IMR-90 (cell line): Measurements from ENCODE around the gene CDC42BPA. TPM values are rescaled to one million over a fixed set of nuclear protein-coding genes. Genes with fewer than 3 reads are reported as not detected.

ENCODE experiments used
- ATAC-seq: fragments of 200-7000 bp; cut with Tn5 transposase; 2 replicates; pipeline ENCODE4 v1.9.1; 2020; ENCODE audit warnings: low read depth, mild to moderate bottlenecking, moderate library complexity
- BruUV-seq: library from RNA; stranded (reverse); fragments of 400-500 nt; replicated peaks from 2 replicates; lab custom pipeline; 2021; lab: Mats Ljungman, UMichigan
- CTCF ChIA-PET: fragments of 300-600 bp; formaldehyde crosslinking; extraction: SDS; loops from one replicate; lab custom pipeline; 2021; ENCODE audit warnings: antibody characterized with exemption; lab: Yijun Ruan, JAX
- POLR2A ChIA-PET: fragments of 300-600 bp; sonication (Branson Sonifier 250); formaldehyde crosslinking; loops from one replicate; lab custom pipeline; 2022; ENCODE audit warnings: antibody characterized with exemption; ENCODE audit not compliant: unreplicated experiment; lab: Charles Lee
- DNase-seq: peaks from one replicate; pipeline ENCODE4 v3.0.0; 2013
- H2AFZ ChIP-seq: replicated peaks from 2 replicates; pipeline ENCODE3; 2013; ENCODE audit warnings: low read length, mild to moderate bottlenecking; ENCODE audit not compliant: poor library complexity
- H2AK5ac ChIP-seq: 2 replicates; pipeline ENCODE4 v1.6.1; 2013; ENCODE audit warnings: low read depth, low read length, inconsistent platforms
- H2AK9ac ChIP-seq: replicated peaks from 2 replicates; pipeline ENCODE3; 2013; ENCODE audit warnings: mild to moderate bottlenecking, low read depth, low read length, moderate library complexity; ENCODE audit not compliant: poor library complexity
- H2BK120ac ChIP-seq: 2 replicates; pipeline ENCODE4 v1.6.1; 2013; ENCODE audit warnings: low read depth, low read length, inconsistent platforms
- H2BK15ac ChIP-seq: 3 replicates; pipeline ENCODE4 v1.6.1; 2013; ENCODE audit warnings: low read depth, low read length, inconsistent platforms
- H2BK20ac ChIP-seq: 2 replicates; pipeline ENCODE4 v1.6.1; 2013; ENCODE audit warnings: low read depth, mild to moderate bottlenecking, inconsistent platforms, low read length, moderate library complexity
- H2BK5ac ChIP-seq: 2 replicates; pipeline ENCODE4 v1.6.1; 2013; ENCODE audit warnings: mild to moderate bottlenecking, low read depth, low read length, inconsistent platforms; ENCODE audit not compliant: poor library complexity, severe bottlenecking
- H3K14ac ChIP-seq: replicated peaks from 2 replicates; pipeline ENCODE4 v1.6.1; 2013; ENCODE audit warnings: low read depth, low read length, inconsistent platforms
- H3K18ac ChIP-seq: 2 replicates; pipeline ENCODE4 v1.6.1; 2013; ENCODE audit warnings: low read depth, low read length, control low read depth
- H3K23ac ChIP-seq: 2 replicates; pipeline ENCODE4 v1.6.1; 2013; ENCODE audit warnings: low read depth, low read length, inconsistent platforms
- H3K27ac ChIP-seq: 2 replicates; pipeline ENCODE4 v1.5.1; 2013; ENCODE audit warnings: mild to moderate bottlenecking, control low read depth, low read length; ENCODE audit not compliant: insufficient read depth
- H3K27me3 ChIP-seq: 2 replicates; pipeline ENCODE4 v1.6.1; 2013; ENCODE audit warnings: low read length; ENCODE audit not compliant: control insufficient read depth, insufficient read depth
- H3K36me3 ChIP-seq: 2 replicates; pipeline ENCODE4 v1.6.1; 2013; ENCODE audit warnings: low read length, mixed read lengths; ENCODE audit not compliant: control insufficient read depth, insufficient read depth
- H3K4ac ChIP-seq: 2 replicates; pipeline ENCODE4 v1.6.1; 2013; ENCODE audit warnings: low read depth, low read length, inconsistent platforms
- H3K4me1 ChIP-seq: 2 replicates; pipeline ENCODE4 v1.6.1; 2013; ENCODE audit warnings: low read length, mixed read lengths; ENCODE audit not compliant: control insufficient read depth, insufficient read depth
- H3K4me2 ChIP-seq: 2 replicates; pipeline ENCODE4 v1.6.1; 2013; ENCODE audit warnings: low read depth, mild to moderate bottlenecking, control low read depth, low read length, moderate library complexity
- H3K4me3 ChIP-seq: 2 replicates; pipeline ENCODE4 v1.5.1; 2013; ENCODE audit warnings: low read depth, mild to moderate bottlenecking, control low read depth, low read length, moderate library complexity; ENCODE audit not compliant: insufficient read depth
- H3K56ac ChIP-seq: 2 replicates; pipeline ENCODE4 v1.6.1; 2013; ENCODE audit warnings: low read length, inconsistent platforms; ENCODE audit not compliant: insufficient read depth; ENCODE audit errors: extremely low read depth
- H3K79me1 ChIP-seq, 2 experiments: 2 replicates each; pipeline ENCODE4 v1.6.1; 2013; ENCODE audit warnings: low read length in 2 of 2, inconsistent platforms in 1 of 2, low read depth in 1 of 2
- H3K9ac ChIP-seq: 2 replicates; pipeline ENCODE4 v1.6.1; 2013; ENCODE audit warnings: low read depth, low read length, control low read depth
- H3K9me1 ChIP-seq: 2 replicates; pipeline ENCODE4 v1.6.1; 2013; ENCODE audit warnings: low read length, inconsistent platforms; ENCODE audit not compliant: insufficient read depth
- H3K9me3 ChIP-seq: 2 replicates; pipeline ENCODE4 v1.6.1; 2013; ENCODE audit warnings: low read length; ENCODE audit not compliant: control insufficient read depth, insufficient read depth
- H4K20me1 ChIP-seq: 2 replicates; pipeline ENCODE4 v1.6.1; 2013; ENCODE audit warnings: low read length, inconsistent platforms; ENCODE audit not compliant: insufficient read depth
- H4K5ac ChIP-seq: 2 replicates; pipeline ENCODE4 v1.6.1; 2013; ENCODE audit warnings: mild to moderate bottlenecking, low read depth, low read length, control low read depth
- H4K8ac ChIP-seq, 2 experiments: 2 replicates each; pipeline ENCODE4 v1.6.1; 2013; ENCODE audit warnings: low read depth in 2 of 2, low read length in 2 of 2, control low read depth in 1 of 2, inconsistent platforms in 1 of 2
- H4K91ac ChIP-seq: 2 replicates; pipeline ENCODE4 v1.6.1; 2013; ENCODE audit warnings: low read depth, low read length, inconsistent platforms; ENCODE audit not compliant: insufficient read depth
- BHLHE40 ChIP-seq: fragments of 150-350 bp; IDR thresholded peaks from 2 replicates; pipeline ENCODE4 v1.6.1; 2016; ENCODE audit warnings: mild to moderate bottlenecking, low read depth, low read length
- CEBPB ChIP-seq: IDR thresholded peaks from 2 replicates; pipeline ENCODE4 v1.6.1; 2012; ENCODE audit warnings: low read depth, low read length, improper control_type of control experiment
- MAZ ChIP-seq: IDR thresholded peaks from 2 replicates; pipeline ENCODE4 v1.6.1; 2012; ENCODE audit warnings: low read depth, mild to moderate bottlenecking, low read length, improper control_type of control experiment, moderate library complexity, borderline replicate concordance
- MXI1 ChIP-seq: IDR thresholded peaks from 2 replicates; pipeline ENCODE4 v1.6.1; 2012; ENCODE audit warnings: low read depth, mild to moderate bottlenecking, low read length, moderate library complexity, borderline replicate concordance
- RFX5 ChIP-seq: IDR thresholded peaks from 2 replicates; pipeline ENCODE4 v1.8.0; 2012; ENCODE audit warnings: low read depth, mild to moderate bottlenecking, low read length, moderate library complexity
- SMC3 ChIP-seq: fragments of 150-350 bp; IDR thresholded peaks from 2 replicates; pipeline ENCODE4 v1.6.1; 2016; ENCODE audit warnings: low read depth, mild to moderate bottlenecking, antibody characterized with exemption, low read length, moderate library complexity
- USF2 ChIP-seq: fragments of 150-350 bp; IDR thresholded peaks from 2 replicates; pipeline ENCODE4 v1.6.1; 2017; ENCODE audit warnings: mild to moderate bottlenecking, antibody characterized with exemption, low read length, low read depth
- WGBS, 2 experiments: methylation state at CpG; one replicate each; pipeline versions ENCODE4 v1.1.5 to v1.1.7; 2013; ENCODE audit warnings: missing lambda C conversion rate in 2 of 2; ENCODE audit not compliant: insufficient read length in 1 of 2; ENCODE audit errors: extremely low coverage in 2 of 2; 5-methylcytosine and 5-hydroxymethylcytosine counted together
- dilution Hi-C: fragments of 300-500 bp; cut with HindIII; formaldehyde crosslinking; loops from one replicate; pipeline ENCODE4 v1.14.3; 2018; ENCODE audit warnings: low sequenced_read_pairs; ENCODE audit not compliant: unreplicated experiment
- in situ Hi-C: fragments of 300-500 bp; cut with MboI; formaldehyde crosslinking; loops from 3 replicates; pipeline ENCODE4 v1.14.3; 2019; ENCODE audit warnings: low sequenced_read_pairs, inconsistent platforms, mixed read lengths
- intact Hi-C: fragments of 100-400 bp; cut with micrococcal nuclease; formaldehyde crosslinking; loops from 2 replicates; pipeline ENCODE4 v1.10.0; 2022
- polyA plus RNA-seq, 3 experiments: library from polyadenylated mRNA; depleted of rRNA; stranded (reverse); fragments of >200 nt; gene quantifications; 2 replicates each; pipeline ENCODE4 v1.2.3, GENCODE V29; 2012; ENCODE audit warnings: low replicate concordance in 1 of 3
- total RNA-seq: library from RNA; depleted of rRNA; stranded (reverse); fragments of >200 nt; gene quantifications from 2 replicates; pipeline ENCODE4 v1.2.3, GENCODE V29; 2012

The CDC42BPA gene
- total and polyA plus RNA-seq, 2 of the 4 experiments (the other 2 are of a cell fraction): 9.4 to 27.8 TPM

- no peak overlapping the region for H2BK120ac ChIP-seq
- no peak overlapping the region for H2BK15ac ChIP-seq
- no peak overlapping the region for H4K91ac ChIP-seq
- intact Hi-C loops: no loop called here
- no peak overlapping the region for H3K14ac ChIP-seq
- ATAC-seq (no peak), DNase-seq (no peak)
- dilution Hi-C loops: no loop called here
- ChIA-PET POLR2A (no interaction called here), CTCF (no interaction called here)
- no peak overlapping the region for H3K9ac ChIP-seq
- no peaks in the 10 kb centered on the region for H4K20me1 ChIP-seq
- no peaks in the 10 kb centered on the region for H3K4me1 ChIP-seq
- no peak overlapping the region for H2AFZ ChIP-seq
- H2AK5ac ChIP-seq: no peak overlapping the region
- no peaks in the 10 kb centered on the region for H3K36me3 ChIP-seq
- no peak overlapping the region for H4K5ac ChIP-seq
- no peak overlapping the region for H2AK9ac ChIP-seq
- BruUV-seq: no TSS peak
- no peak overlapping the region for H3K56ac ChIP-seq
- no peak overlapping the region for H3K23ac ChIP-seq
- WGBS, 2 experiments: no CpG with 5 or more reads among the region's 3 CpGs
- no peak overlapping the region for H3K4me3 ChIP-seq
- H4K8ac ChIP-seq: no peak overlapping the region
- H3K27ac ChIP-seq: no peak overlapping the region
- TF ChIP-seq RFX5 (no peak), MAZ (no peak), USF2 (no peak), BHLHE40 (no peak), CEBPB (no peak), SMC3 (no peak), MXI1 (no peak)
- no peak overlapping the region for H3K4ac ChIP-seq
- H2BK20ac ChIP-seq: no peak overlapping the region
- no peak overlapping the region for H3K18ac ChIP-seq
- no peaks in the 10 kb centered on the region for H3K9me1 ChIP-seq
- in situ Hi-C loops: loop anchor here (10.0 kb wide), 1 partner anchor 110 kb away; no protein-coding TSS in a partner anchor
- H2BK5ac ChIP-seq: no peak overlapping the region
- no peak overlapping the region for H3K4me2 ChIP-seq
- no peaks in the 10 kb centered on the region for H3K79me1 ChIP-seq
- no peaks in the 10 kb centered on the region for H3K9me3 ChIP-seq
- H3K27me3 ChIP-seq: no peaks in the 10 kb centered on the region
Observed at GRCh38 chr1:227325156-227325555, 6.9 kb upstream of the CDC42BPA start.
